ENCODE measurements around the gene TSR3.

TSR3 gene

DNA sequence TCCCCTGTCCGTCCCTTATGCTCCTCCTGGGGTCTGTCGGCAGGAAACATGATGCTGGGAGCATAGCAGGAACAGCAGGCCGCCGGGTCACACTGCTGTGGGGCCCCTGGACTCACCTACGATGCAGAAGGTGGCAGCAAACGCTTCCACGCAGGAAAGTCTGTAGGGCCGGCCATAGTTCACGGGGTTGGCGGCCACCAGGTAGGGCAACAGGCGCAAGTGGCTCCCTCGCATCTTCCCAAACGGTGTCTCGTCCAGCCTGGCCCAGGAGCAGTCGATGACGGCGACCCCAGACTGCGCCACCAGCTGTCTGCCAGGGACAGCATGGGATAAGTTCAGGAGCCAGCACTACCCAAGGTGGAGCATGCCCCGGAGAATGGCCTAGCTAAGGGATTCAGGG lies 987 bp downstream of the TSR3 start:
- DNase-seq: no peak

DNA sequence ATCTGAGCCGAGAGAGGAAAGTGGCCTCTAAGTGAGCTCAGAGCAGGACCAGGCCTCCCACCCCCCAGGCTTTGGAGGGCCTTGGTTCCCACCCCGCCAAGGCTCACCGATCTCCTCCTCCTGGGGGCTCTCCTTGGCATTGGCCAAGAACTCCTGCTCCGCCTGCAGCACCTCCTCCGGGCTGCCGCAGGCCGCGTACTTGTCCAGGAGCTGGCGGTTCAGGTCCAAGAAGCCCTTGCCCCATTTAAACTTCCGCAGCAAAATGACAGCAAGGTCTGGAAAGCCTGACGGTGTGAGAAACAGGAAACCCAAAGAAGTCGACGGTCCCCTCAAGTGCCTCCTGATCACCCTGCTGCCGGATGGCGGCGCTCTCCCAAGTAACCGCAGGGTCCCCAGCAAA lies 1.7 kb downstream of the TSR3 start:
- no peak for DNase-seq

GRCh38 chr16:1349351-1349750 lies 2.3 kb downstream of the TSR3 start:
- no peak for DNase-seq

GRCh38 chr16:1348926-1349325 lies 2.8 kb downstream of the TSR3 start:
- DNase-seq: no peak

DNA sequence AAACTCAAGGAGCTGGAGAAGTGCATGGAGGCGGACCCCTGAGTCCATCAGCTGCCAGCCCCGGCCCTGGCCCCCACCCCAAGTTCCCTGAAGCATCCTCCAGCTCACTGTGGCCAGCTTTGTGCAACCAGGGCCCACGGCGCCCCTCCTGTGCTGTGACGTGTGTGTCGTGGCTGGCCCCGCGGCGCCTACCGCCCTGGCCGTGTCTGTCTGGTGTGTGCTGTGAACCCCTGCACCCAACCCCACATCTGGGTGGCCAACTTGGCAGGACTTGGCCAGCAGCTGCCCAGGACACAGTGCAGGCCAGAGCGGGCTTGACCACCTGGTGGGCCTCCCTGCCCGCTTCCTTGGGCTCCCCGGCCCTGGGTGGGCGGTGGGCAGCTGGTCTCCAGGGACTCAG lies 3.2 kb downstream of the TSR3 start:
- no peak for DNase-seq

- DNase-seq: no peak
These were observed 3.7 kb downstream of the TSR3 start for GRCh38 chr16:1347962-1348361.

DNA sequence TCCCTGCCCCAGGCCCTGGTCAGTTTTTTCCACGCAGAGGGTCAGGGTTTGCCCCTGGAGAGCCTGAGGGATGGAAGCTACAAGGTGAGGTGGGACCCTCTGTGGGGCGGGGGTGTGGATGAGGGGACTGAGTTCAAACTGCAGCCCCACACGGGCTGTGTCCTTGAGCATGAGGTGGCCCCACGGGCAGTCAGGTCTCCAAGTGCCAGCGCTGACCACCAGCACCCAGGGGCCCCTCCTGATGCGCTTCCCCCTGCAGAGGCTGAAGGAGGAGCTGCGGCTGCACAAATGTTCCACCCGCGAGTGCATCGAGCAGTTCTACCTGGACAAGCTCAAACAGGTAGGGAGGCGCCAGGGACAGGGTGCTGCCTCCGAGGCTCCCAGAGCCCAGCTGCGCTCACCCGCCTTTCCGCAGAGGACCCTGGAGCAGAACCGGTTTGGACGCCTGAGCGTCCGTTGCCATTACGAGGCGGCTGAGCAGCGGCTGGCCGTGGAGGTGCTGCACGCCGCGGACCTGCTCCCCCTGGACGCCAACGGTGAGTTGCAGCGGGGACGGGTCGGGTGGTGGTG lies 4.3 kb downstream of the TSR3 start:
- DNase-seq: no peak

DNA sequence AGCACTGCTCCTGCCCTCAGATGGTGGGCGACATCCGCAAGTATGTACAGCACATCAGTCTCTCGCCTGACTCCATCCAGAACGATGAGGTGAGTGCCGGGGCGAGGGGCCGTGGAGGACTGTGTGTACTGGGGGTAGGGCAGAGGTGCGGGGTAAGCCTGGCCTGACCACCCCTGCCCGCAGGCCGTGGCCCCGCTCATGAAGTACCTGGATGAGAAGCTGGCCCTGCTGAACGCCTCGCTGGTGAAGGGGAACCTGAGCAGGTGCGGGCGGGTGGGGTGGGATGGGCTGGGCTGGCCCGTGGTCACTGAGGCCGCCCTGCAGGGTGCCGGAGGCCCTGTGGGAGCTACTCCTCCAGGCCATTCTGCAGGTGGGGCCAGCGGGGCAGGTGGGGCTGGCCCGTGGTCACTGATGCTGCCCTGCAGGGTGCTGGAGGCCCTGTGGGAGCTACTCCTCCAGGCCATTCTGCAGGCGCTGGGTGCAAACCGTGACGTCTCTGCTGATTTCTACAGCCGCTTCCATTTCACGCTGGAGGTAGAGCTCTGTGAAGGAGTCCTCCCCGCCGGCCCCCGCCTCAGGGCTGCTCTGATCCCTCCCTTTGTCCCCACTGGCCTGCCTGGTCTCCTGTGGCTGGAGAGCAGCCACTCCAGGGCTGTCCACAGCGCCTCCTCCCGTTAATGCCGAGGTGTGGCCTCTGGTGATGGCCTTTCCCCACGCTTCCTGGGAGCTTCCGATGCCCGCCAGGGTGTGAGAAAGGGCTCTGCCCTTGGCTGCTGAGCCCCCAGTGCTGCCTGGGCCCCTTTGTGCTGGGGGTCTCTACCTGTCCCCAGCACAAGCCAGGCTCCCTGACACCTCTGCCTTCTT lies 5.0 kb downstream of the TSR3 start:
- no peak for DNase-seq

DNA sequence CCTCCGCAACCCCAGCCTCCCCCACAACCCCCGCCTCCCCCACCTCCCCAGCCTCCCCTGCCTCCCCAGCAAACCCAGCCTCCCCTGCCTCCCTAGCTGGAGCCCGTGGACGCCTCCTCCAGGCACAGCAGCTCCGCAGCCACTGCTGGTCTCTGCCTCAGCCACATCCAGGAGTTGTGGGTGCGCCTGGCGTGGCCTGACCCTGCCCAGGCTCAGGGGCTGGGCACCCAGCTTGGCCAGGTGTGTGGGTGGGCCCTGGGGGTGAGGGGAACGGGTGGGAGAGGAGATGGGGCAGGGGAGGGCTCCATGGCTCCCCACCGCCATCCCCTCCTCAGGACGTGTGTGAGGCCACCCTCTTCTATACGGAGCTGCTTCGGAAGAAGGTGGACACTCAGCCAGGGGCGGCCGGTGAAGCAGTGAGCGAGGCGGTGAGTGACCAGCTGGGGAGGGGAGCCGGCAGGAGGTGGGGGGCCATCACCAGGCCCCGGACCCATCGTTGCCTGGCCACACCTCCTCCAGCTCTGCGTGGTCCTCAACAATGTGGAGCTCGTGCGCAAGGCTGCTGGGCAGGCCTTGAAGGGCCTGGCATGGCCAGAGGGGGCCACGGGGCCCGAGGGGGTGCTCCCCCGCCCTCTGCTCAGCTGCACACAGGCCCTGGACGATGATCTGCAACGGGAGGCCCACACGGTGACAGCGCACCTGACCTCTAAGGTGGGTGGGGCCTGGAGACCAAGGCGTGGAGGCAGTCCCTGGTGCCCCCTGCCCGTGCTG lies 5.8 kb downstream of the TSR3 start:
- no peak for DNase-seq

DNA sequence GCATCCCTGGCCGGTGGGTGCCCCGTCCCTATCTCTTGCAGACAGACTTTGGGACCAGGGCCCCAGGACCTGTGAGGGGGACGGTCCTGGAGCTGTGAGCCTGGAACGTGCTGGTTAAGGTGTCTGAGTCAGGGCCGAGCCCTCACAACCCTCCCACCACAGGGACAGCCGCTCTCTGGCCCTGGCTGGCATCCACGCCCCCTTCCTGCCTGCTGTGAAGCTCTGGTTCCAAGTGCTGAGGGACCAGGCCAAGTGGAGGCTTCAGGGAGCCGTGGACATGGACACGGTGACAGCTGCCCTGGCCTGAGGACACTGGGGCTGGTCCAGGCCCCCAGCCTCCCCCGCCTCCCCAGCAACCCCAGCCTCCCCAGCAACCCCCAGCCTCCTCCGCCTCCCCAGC lies 6.6 kb downstream of the TSR3 start:
- no peak for DNase-seq

- DNase-seq: no peak
These were observed 7.2 kb downstream of the TSR3 start for GRCh38 chr16:1344499-1344898.

GRCh38 chr16:1343428-1344242 lies 8.0 kb downstream of the TSR3 start:
- no peak for DNase-seq

GRCh38 chr16:1342526-1343427 lies 8.9 kb downstream of the TSR3 start:
- peak; percentile 90 for DNase-seq

DNA sequence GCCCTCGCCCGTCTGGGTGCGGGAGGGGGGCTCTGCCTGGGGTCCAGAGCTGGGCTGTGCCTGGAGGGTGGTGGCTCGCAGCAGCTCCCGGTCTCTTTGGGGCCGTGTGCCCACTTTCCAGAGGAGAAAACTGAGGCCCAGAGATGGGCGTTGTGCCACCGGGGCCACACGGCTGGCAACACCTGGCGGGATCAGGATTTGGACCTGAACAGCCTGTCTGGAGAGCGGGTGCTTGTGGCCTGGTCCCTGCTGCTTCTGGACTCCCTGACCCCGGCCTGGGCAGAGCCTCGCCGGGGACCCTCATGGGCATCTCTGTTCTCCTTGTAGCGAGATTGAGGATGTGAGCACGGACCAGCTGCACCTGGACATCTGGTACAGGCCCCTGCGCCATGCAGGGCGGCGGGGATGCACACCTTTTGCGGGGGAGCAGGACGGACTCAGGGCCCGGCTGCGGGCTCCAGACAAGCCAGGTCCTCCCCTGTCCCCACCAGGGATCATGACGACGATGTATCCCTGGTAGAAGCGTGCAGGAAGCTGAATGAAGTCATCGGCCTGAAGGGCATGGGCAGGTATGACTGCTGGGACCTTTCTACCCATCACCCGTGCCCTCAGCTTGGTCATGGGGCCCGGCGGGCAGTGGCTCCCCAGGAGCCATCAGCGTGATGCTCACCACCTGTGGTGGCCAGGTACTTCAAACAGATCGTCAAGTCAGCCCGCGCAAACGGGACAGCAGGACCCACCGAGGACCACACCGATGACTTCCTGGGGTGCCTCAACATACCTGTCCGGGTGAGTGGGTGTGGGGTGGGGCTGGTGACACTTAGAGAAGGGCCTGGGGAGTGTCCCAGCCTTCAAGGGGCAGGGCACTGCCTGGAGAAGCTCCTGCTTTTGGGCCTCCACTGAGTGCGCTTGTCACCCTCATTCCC lies 9.9 kb downstream of the TSR3 start:
- no peak for DNase-seq

GRCh38 chr16:1340730-1341494 lies 10.8 kb downstream of the TSR3 start:
- no peak for DNase-seq

DNA sequence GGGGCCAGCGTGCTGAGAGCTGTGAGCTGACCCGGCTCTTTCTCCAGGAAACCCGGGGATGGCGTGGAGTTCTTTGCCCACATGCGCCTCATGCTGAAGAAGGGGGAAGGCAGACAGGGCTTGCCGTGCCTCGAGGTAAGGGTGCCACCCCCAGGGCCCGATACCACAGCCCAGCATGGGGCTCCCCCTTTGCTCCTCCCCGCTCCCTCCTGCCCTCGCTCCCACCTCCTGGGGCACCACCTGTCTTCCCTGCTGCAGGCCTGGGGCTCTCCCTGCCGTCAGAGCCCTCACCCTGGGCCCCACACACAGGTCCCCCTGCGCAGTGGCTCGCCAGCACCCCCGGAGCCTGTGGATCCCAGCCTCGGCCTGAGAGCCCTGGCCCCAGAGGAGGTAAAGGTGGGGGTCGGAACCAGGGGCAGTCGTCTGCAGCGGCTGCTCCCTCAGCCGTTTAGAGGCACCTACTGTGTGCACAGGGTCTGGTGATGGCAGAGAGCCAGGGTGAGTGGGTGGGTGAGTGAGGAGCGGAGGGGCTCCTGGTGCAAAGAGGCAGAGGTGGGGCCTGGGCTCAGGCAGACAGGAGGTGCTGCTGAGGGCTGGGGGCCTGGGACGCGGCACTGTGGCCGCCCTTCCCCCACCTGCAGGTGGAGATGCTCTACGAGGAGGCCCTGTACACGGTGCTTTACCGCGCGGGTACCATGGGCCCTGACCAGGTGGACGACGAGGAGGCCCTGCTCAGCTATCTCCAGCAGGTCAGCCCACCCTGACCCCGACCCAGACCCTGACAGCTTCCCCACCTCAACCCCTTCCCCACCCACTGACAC lies 12.6 kb downstream of the TSR3 start:
- no peak for DNase-seq

- no peak for DNase-seq
These were observed 13.5 kb downstream of the TSR3 start for GRCh38 chr16:1338119-1338730.

DNA sequence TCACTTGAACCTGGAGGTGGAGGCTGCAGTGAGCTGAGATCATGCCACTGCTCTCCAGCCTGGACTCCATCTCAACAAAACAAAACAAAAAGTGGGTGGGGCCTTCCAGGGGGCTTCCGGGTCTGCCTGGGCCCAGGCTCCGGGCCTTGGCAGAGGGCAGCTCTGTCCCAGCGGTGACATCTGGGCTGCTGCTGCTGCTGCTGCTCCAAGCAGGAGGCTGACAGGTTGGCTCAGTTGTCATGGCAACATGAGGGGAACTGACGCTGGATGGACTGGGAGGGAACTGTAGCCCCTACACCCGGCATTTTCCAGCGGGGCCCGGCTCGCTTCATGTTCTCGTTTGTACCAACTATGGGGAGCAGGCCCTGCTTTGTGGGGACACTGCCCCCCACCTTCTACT lies 14.2 kb downstream of the TSR3 start:
- no peak for DNase-seq

GRCh38 chr16:1336619-1337018 lies 15.1 kb downstream of the TSR3 start:
- DNase-seq: no peak

All from activated CD4-positive, CD25-positive, alpha-beta regulatory T cell treated with anti-CD3 and anti-CD28 coated beads, Interleukin-2, amount 50 U/mL, for 72 hours (primary cell).